Fibroblast of peridontal ligament (primary cell): ENCODE data around the gene SLC6A18.
"Not testable (repeated sequence)": the region's sequence is repeated elsewhere in the genome, so short reads cannot be mapped to it uniquely, and the experiment has no call there.

Source experiments
- DNase-seq: peaks from one replicate; pipeline ENCODE4 v3.0.0-alpha.2; 2010; ENCODE audit errors: extremely low read depth

The SLC6A18 gene

DNA sequence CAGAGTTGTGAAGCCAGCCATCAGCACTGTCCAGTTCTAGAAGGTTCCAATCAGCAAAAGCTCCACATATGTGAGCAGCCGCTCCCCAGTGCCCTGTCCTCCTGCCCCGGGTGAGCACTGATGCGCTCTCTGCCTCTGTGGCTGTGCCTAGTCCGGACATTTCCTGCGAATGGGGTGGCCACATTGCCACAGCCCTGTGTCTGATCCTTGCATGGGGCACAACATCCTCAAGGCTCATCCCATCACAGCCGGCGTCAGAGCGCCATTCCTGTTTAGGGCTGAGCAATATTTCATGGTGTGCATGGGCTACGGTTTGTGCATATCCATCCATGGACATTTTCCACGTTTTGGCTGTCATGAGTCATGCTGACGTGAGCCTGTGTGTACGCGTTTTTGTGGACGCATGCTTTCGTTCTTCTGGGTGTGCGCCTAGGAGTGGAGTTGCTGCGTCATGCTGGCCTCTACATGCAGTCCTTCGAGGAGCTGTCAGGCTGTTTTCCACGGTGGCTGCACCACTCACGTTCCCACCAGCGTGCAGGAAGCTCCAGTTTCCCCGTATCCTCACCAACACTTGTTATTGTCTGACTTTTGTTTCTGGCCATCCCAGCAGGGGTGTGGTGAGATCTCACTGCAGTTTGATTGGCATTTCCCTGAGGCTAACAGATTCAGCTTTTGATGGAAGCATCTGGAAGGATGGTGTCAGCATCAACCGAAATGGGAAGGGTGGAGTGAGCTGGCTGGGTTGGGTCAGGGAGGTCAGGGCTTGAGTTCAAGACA lies 9.7 kb upstream of the SLC6A18 start:
- DNase-seq, result no peak

DNA sequence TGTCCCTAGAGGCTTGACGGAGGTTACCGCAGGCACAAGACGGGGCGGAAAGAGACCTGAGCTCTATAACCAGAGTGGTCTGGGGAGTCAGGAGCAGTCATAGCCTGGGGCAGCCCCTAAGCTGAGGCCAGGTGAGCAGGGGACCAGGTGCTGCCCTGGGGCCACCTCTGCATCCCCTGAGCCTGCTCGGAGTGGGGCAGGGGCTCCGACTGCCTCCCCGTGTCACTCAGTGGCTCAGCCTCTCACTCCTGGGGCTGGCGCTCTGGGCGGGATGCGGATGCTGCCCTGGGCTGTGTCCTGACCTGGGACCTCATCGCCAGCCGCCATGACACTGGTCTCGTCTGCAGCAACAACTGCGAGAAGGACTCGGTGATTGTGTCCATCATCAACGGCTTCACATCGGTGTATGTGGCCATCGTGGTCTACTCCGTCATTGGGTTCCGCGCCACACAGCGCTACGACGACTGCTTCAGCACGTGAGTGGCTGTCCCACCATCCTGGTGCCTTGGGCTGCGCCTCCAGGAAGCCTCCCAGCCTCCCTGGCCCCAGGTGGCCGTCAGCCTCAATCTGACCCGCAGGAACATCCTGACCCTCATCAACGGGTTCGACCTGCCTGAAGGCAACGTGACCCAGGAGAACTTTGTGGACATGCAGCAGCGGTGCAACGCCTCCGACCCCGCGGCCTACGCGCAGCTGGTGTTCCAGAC lies 8.8 kb upstream of the SLC6A18 start:
- no peak for DNase-seq

DNA sequence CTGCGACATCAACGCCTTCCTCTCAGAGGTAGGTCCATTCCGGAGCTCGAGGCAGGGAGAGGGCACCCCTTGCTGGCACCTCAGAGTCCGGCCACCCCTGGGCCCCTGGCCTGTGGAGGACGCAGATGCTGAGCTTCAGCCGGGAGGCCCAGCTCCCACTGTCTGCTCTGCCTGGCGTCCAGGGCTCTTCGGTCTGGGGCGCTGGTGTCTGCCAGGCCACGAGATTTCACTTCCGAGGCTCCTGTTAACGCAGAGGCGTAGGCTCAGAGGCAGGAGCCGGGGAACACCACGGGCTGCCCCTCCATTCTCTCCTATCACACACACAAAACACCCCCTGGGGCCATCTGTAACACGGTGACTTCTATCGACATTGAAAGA lies 8.3 kb upstream of the SLC6A18 start:
- no peak for DNase-seq

GRCh38 chr5:1217596-1218206 lies 7.5 kb upstream of the SLC6A18 start:
- no peak for DNase-seq

DNA sequence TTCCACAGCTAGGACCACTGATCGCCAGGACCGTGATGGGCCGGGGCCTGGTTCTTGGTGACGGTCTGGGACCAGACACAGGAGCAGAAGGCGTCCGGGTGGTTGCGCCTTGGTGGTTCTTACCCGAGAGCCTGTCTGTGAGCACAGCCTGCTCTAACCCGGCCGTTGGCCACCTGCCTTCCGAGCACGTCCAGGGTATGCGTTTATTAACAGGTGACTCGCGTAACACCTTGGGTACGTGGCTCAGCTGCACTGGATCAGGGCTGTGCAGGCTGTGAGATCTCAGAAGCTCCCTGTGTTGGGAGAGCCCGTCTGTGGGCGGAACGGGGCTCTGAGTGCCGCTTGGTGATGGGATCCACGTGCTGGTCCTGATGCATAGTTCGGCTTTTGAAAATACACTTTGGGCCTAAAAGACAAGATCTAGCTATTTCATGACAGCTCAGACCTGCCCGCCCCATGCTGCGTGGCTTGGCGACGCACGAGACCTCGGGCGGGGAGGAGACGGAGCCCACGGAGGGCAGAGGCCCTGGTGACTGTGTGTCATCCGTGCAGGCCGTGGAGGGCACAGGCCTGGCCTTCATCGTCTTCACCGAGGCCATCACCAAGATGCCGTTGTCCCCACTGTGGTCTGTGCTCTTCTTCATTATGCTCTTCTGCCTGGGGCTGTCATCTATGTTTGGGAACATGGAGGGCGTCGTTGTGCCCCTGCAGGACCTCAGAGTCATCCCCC lies 6.7 kb upstream of the SLC6A18 start:
- no peak for DNase-seq

- DNase-seq, result no peak
Observed at GRCh38 chr5:1219098-1219767, 5.9 kb upstream of the SLC6A18 start.

DNA sequence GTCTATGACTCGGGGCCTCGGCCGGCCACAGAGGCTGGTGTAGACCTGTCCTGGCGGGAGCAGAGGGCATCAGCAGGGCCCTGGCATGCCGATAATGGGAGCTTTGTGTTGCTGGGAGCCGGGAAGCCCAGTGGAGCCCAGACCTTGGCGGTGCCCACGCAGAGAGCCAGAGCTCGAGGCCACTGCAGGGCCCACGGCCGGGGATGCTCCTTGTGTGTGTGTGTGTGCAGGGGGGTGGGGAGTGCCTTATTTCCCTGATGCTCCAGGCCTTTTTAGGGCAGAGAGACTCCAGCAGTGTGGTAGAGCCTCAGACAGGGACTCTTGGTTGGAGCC lies 5.4 kb upstream of the SLC6A18 start:
- DNase-seq, result no peak

DNA sequence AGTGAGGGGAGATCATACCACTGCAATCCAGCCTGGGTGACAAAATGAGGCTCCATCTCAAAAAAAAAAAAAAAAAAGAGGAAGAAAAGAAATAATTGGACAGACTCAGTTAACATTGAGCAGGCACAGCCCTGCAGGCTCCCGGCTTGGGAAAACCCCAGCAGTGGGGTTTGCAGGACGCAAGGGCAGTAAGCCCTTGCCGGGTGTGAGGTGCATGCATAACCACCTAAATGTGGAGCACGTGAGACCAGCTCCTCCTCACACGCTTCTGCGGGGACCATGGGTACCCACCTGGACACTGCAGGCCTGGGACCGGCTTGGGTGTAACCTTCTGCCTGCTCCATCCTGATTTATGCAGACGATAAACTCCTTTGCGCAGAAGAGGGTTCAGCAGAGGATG lies 4.8 kb upstream of the SLC6A18 start:
- DNase-seq, result no peak

DNA sequence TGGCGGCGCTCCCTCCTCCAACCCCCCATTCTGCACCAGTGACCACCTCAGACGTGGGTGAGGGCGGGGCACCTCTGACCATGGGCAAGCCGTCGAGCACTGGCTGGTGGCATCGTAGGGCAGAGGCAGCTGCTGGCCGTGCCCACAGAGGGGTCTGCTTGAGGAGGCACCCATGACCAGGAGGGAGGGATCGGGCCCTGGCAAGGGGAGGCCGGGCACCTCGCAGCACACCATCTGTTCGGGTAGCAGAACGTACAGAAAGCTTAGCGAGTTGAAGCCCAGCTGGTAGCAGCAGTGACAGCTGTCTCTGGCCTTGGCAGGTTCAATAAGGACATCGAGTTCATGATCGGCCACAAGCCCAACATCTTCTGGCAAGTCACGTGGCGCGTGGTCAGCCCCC lies 4.3 kb upstream of the SLC6A18 start:
- no peak for DNase-seq

DNA sequence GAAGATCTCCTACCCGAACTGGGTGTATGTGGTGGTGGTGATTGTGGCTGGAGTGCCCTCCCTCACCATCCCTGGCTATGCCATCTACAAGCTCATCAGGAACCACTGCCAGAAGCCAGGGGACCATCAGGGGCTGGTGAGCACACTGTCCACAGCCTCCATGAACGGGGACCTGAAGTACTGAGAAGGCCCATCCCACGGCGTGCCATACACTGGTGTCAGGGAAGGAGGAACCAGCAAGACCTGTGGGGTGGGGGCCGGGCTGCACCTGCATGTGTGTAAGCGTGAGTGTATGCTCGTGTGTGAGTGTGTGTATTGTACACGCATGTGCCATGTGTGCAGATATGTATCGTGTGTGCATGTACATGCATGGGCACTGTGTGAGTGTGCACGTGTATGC lies 3.5 kb upstream of the SLC6A18 start:
- no peak for DNase-seq

DNA sequence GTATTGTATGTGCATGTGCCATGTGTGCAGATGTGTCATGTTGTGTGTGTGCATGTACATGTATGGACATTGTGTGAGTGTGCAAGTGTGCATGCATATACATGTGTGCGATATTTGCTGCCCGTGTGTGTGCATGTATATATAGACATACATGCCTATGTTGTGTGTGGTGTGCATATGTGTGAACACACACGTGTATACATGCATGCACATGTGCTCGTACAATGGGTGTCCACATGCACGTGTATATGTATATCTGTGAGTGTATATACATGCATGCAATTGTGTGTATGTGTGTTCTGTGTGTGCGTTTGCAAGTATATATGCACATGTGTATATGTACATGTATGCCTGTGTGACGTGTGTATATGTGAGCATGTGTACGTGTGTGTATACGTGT lies 3.0 kb upstream of the SLC6A18 start:
- no peak for DNase-seq

DNA sequence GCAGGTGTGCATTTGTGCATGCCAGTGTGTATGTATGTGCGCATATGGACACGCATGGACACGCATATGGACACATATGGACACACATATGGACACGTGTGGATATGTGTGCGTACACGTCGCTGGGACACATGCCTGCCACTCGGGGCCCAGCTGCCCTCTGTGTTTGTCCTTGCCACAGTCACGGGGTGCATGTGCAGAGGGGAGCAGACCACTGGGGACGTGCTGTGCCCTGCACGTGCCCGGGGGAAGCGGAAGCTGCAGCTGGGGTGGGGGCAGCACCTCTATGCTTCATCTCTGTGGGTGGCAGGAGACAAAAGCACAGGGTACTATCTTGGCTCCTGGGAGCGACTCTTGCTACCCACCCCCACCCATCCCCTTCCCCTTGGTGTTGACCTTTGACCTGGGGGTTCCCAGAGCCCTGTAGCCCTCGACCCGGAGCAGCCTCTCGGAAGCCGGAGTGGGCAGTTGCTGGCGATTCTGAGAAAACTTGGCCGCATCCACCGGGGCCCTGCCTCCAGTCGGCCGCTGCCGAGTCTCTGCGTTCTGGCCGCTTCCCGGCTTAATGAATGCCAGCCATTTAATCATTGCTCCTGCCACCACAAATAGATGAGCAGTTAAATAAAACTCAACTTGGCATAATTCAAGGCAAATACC lies 2.4 kb upstream of the SLC6A18 start:
- DNase-seq, result no peak

GRCh38 chr5:1223278-1223670 lies 1.9 kb upstream of the SLC6A18 start:
- DNase-seq, result no peak

DNA sequence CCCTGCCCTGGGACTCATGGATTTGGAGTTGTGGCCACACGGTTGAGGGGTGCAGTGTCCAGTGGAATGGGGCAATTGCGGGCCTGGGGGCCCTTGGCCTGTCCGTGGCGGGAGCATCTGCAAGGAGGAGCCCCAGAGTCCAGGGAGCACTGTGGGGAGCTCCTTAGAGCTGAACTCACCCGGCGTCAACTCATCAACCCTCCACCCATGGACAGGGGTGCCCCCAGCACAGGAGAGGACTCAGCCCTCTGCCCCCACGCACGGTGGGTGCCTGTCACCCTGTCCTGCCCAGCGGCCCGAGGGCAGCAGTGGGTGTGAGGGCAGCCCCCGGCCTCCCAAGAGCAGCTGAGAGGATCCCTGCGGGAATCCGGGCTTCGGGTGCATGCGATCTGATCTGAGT lies 550 bp upstream of the SLC6A18 start:
- DNase-seq, result no peak

GRCh38 chr5:1226231-1226630 lies 1.1 kb downstream of the SLC6A18 start:
- DNase-seq, result no peak

GRCh38 chr5:1226839-1227581 lies 1.8 kb downstream of the SLC6A18 start:
- no peak for DNase-seq

DNA sequence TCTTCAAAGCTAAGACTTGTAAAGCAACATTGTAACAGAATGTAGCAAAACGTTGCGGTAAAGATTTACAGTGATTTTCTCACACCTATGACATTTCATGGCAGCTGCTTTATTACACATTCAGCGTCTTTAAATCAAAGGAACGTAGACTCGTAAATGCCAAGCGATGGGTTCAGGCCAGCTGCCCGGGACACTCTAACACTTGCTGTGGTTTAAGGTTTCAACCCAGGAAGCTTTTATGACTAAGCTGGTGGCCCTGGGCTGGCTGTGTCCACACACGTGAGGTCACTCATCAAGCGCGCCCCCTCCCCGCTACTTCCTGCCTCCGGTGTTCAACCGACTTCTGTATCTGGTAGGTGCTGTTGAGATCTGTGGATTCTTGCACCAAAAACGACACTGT lies 2.5 kb downstream of the SLC6A18 start:
- DNase-seq, result no peak

DNA sequence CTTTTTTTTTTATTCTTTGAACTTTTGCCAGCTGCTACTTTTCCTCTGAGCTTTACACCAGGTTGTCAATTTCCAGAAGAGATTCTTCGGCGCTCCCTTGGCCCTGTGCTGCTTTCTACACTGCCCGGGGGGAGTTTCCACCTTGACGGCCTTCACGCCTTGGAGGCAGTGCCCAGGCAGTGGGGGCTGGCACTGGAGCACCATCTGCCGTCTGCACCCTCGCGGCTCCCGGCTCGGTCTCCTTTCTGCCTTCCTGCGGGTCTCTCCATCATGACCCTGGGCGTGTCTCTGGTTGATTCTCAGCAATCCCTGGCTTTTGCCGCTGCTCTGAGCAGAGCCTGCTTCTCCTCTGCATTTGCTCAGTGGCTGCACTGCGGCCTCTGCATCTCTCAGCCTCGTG lies 2.9 kb downstream of the SLC6A18 start:
- no peak for DNase-seq

- DNase-seq, result not testable (repeated sequence)
Observed at GRCh38 chr5:1229023-1229422, 3.8 kb downstream of the SLC6A18 start.

DNA sequence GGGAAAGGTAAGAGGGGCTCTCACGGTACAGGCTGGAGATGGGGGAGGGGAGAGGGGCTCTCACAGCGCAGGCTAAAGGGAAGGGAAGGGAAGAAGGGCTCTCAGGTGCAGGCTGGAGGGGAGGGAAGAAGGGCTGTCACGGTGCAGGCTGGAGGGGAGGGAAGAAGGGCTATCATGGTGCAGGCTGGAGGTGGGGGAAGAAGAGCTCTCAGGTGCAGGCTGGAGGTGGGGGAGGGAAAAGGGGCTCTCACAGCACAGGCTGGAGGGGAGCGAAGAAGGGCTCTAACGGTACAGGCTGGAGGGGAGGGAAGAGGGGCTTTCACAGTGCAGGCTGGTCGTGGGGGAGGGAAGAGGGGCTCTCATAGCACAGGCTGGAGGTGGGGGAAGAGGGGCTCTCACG lies 4.6 kb downstream of the SLC6A18 start:
- DNase-seq, result no peak

DNA sequence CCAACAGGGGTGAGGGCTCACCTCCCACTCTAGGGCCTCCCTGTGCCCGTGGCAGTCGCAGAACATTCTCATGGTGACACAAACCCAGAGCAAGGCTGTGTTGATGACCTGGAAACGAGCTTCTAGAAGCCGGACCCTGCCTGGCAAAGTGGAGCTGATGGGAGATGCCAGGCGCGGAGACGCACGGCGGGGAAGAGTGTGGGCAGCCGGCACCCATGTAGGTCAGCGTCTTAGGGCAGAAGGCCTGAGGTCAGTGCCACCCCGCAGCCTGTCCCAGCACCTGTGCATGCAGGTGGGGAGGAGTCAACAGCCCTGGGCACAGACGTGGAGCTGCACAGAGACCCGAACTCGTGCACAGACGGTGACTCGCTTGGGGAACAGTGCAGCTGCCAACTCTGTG lies 5.4 kb downstream of the SLC6A18 start:
- no peak for DNase-seq
